Measurements from ENCODE around the gene TNFAIP1.

TNFAIP1 gene

GRCh38 chr17:28345419-28346198 is 10.0 kb downstream of the TNFAIP1 start:
- no peak for DNase-seq (ENCODE audit: low spot score)

- DNase-seq (ENCODE audit: low spot score), result no peak
Observed at GRCh38 chr17:28346199-28346580, 10.6 kb downstream of the TNFAIP1 start.

DNA sequence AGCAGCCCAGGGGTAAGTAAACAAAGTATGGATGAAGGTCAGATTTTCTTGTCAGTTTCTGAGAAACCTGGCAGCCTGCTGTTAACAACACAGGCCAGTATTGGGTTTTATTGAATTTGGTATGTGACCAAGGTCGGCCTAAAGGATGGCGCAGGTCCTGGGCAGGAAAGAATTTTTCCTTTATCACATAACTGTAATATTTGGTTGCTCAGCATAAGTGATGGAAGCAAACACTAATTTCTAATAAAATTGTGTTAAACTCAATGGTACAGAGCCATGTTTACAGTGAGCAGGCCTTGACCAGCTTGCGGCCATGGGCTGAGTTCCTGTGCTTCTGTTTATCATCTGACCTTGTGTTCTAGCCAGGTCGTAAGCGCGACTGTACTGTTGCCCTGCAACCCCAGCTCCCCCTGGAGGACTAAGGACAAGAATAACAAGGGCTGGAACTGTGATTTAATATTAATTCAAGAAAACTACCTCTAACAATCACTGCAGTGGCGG is 11.2 kb downstream of the TNFAIP1 start:
- no peak for DNase-seq (ENCODE audit: low spot score)

DNA sequence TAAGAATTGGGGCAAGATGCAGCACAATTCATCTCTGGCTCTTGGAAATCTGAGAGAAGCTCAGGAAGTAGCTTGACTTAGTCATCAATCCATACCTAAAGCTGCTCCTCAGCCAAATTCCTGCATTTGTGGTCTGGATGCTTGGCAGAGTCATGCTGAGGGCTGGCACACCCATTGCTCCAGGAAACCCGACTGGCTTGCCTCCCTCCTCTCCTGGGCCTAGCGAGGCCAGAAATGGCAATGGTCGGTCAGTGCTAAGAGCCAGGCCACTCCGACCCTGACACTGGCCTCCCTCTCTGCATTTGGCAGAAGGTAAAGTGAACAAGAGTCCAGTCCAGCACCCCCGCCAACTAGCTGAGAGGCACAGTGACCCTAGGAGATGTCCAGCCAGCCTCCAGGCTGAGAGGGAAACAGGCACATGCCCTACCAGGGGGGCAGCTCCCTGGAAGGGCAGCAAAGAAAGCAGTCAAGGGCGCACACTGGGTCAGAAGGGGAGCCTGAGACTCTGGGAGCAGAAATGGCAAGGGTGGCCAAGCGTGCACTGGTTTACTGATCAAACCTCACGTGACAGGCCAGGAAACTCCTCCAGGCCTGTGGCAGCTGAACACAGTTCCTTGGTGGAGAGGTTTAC is 11.8 kb downstream of the TNFAIP1 start:
- no peak for DNase-seq (ENCODE audit: low spot score)

DNA sequence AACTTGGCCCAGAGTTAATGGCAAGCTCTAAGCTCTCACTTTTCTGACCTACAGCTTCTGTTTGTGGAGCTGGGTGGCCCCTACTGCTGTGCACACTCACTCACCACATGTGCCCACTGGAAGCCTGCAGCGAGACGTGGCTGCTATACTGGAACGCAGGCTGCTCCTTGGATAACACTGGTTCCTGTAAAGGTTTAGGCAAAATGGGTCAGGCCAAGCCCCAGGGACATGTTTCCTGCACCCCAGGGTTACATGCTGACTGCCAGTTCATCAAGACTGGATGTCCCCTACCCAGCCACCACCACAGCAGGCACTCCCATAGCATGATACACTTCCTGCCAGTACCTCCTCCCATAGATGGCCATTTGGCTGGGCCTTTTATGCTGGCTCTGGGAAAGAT is 13.4 kb downstream of the TNFAIP1 start:
- no peak for DNase-seq (ENCODE audit: low spot score)

GRCh38 chr17:28350271-28350670 is 14.7 kb downstream of the TNFAIP1 start:
- no peak for DNase-seq (ENCODE audit: low spot score)

- peak; percentile 97 for DNase-seq (ENCODE audit: low spot score)
Observed at GRCh38 chr17:28357061-28357900, 21.7 kb downstream of the TNFAIP1 start, which contains the start of gene POLDIP2. Gene POLDIP2, minus strand, starts transcription at chr17:28357527. Its CDS starts 79 bp downstream, at chr17:28357448.

DNA sequence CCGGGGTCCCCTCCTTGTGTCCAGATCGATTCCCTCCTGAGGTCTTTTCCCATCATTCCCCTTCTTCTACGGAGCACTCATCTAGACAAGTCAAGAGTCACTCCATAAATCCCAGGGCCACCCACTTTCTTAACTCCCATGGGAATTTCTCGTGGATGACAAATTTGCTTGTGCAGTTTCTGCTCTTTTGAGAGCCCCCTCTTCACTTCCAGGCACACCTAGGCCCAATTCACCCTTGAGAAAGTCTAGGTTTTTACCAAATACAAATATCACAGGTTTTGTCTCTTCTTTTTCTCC is 22.3 kb downstream of the TNFAIP1 start:
- no peak for DNase-seq (ENCODE audit: low spot score)

- DNase-seq (ENCODE audit: low spot score), result no peak
Observed at GRCh38 chr17:28363186-28363585, 27.6 kb downstream of the TNFAIP1 start.

DNA sequence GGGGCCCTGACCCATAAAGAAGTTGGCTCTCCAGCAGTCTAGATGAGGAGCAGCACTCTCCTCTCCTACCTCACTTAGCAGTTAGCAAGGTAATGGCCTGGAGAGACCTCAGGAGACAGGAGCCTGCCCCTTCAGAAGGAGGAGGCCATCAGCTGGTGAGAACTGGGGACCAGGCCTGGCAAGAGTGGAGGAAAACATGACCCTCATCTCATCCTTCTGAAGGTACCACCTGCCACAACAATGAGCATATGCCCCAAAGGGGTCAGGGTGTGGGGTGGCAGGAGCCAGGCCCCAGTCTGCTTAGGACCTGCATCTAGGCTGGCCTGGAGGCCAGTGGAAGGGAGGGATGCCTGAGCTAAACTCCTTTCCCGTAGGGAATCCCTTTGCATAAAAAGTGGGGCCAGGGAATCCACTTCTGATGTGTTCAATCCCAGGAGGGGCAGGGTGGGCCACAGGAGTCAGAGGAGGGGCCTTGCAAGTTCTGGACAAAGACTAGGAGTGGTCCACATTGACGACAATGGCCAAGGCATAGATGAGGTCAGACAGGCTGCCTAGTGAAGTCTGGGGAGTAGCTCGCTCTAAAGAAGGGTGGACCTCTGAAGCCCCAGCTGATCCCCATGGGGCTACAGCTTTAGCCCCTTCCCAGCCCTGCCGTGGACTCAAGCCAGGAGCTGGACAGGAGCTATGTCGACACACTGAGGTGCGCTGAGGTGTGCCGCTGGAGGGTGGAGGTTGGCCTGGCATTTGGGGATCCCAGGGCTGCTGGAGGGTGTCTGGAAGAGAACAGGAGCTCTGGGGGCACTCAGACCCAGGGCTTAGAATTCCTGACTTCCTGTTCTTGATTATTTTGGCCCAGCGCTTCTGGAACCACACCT is 28.5 kb downstream of the TNFAIP1 start:
- no peak for DNase-seq (ENCODE audit: low spot score)

- no peak for DNase-seq (ENCODE audit: low spot score)
Observed at GRCh38 chr17:28364665-28365363, 29.3 kb downstream of the TNFAIP1 start, which contains the start of gene SEBOX. Gene SEBOX, minus strand, starts transcription at chr17:28365199. Its CDS starts 48 bp downstream, at chr17:28365151.

- no peak for DNase-seq (ENCODE audit: low spot score)
Observed at GRCh38 chr17:28365487-28365886, 29.9 kb downstream of the TNFAIP1 start.

GRCh38 chr17:28366605-28367004 is 31.0 kb downstream of the TNFAIP1 start:
- no peak for DNase-seq (ENCODE audit: low spot score)

DNA sequence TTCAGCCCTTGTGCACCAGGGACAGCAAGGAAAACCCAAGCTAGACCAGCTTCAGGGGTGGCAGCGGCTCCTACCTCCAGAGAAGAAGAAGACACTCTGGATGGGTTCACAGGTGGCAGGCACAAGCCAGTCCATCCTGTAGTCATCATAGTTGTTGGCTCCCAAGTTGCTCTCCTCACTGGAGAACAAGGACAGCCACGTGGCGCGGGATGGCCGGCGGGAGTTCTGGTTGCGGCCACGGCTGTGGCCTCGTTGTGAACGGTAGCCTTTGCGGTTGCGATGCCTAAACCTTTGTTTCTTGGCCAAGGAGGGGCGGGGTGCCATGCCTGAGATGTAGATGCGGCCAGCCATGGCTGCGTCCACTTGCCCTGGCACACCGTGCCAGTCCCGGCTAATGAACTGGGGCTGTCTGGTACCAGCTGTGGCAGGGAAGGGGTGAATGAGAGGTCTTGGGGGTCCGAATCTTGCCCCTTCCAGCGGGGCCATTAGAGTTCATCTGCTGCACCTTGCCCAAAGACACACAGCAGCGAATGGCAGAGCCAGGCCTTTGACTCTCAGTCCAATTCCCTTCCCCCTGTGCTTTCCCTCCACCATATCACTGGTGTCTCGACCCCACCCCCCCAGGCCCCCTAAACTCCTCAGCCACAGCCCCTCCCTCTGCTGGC is 32.2 kb downstream of the TNFAIP1 start:
- no peak for DNase-seq (ENCODE audit: low spot score)

GRCh38 chr17:28368306-28368831 is 32.8 kb downstream of the TNFAIP1 start:
- DNase-seq (ENCODE audit: low spot score), result no peak

GRCh38 chr17:28368915-28369683 is 33.5 kb downstream of the TNFAIP1 start:
- no peak for DNase-seq (ENCODE audit: low spot score)

DNA sequence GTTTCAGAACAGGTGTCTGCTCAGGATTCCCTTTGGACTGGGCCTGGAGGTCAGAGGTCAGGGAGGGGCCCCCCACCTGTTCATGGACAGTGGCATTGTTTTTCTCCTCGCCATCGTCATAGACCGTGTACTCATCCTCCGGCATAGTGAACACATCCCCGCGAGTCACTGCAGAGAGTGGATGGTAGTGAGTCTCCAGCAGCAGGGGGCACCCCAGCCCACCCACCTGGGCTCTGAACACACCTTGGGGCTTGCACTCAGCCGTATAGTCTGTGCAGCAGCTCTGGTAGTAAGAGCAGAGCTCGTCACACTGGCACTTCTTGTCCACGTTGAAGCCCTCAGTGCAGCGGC is 34.1 kb downstream of the TNFAIP1 start:
- no peak for DNase-seq (ENCODE audit: low spot score)

DNA sequence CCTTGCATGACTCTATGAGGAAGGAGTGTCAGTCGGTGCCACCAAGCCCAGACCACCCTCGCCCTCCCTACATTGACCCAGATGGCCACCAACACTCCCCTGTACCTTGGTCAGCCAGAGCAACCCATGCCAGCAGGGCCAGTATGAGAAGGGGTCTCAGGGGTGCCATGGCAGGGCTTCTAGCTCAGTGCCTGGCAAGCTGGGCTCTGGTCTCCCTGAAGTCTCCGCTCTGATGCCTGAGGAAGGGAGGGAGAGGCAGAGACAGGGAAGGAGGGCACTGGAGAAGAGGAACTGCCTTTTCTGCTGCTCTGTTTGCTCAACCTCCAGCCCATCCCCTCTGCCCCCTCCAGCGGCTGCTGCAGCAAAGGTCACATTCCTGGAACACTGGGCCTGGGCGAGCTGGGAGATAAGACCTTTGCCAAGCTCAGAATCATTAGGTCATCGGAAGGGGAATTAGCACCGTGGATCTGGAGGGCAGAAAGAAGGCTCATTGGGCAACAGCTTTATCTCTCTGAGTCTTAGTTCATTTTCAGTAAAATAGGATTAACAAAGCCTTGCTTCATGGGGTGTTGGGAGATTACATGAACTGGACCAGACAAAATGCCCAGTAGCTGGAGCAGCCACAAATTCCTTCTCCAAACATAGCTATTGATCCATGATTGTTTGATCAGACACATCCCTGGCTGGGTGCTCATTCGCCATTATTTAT is 34.6 kb downstream of the TNFAIP1 start, which contains the start of gene VTN:
TSS of gene VTN (minus strand) at position 273 of the 709 bp plus-strand sequence. CDS start at position 169, 104 bp downstream.
- no peak for DNase-seq (ENCODE audit: low spot score)

- DNase-seq (ENCODE audit: low spot score), result no peak
Observed at GRCh38 chr17:28370744-28371103, 35.2 kb downstream of the TNFAIP1 start.

Measured in left forelimb (tissue), 1 donor.